WTC11 (cell line): Measurements from ENCODE around the gene HIPK2. TPM values are rescaled to one million over a fixed set of nuclear protein-coding genes. Genes with fewer than 3 reads are reported as not detected.

Experiments used
- ATAC-seq: fragments of 200-7000 bp; cut with Tn5 transposase; 2 replicates; pipeline ENCODE4 v1.10.0; 2021; ENCODE audit warnings: mild to moderate bottlenecking, moderate library complexity
- CTCF ChIA-PET: fragments of 300-600 bp; sonication (Branson Sonifier 250); formaldehyde crosslinking; loops from one replicate; lab custom pipeline; 2021; ENCODE audit warnings: antibody characterized with exemption; lab: Charles Lee
- POLR2A ChIA-PET: fragments of 350-600 bp; sonication (Branson Sonifier 250); formaldehyde crosslinking; loops from one replicate; lab custom pipeline; 2021; ENCODE audit warnings: antibody characterized with exemption; lab: Charles Lee
- DNase-seq: peaks from one replicate; pipeline ENCODE4 v3.0.0; 2021; ENCODE audit warnings: low spot score
- H3K27ac Mint-ChIP-seq: 2 replicates; pipeline ENCODE4 v1.8.0; 2021; ENCODE audit warnings: mixed read lengths
- H3K27me3 Mint-ChIP-seq: 2 replicates; pipeline ENCODE4 v1.8.0; 2021; ENCODE audit warnings: low read depth, mild to moderate bottlenecking, moderate library complexity, mixed read lengths
- H3K36me3 Mint-ChIP-seq: 2 replicates; pipeline ENCODE4 v1.8.0; 2021; ENCODE audit warnings: mixed read lengths
- H3K4me1 Mint-ChIP-seq: 2 replicates; pipeline ENCODE4 v1.8.0; 2022; ENCODE audit warnings: mixed read lengths
- H3K4me3 Mint-ChIP-seq: 2 replicates; pipeline ENCODE4 v1.8.0; 2021; ENCODE audit warnings: mild to moderate bottlenecking, moderate library complexity, mixed read lengths
- H3K9me3 Mint-ChIP-seq: 2 replicates; pipeline ENCODE4 v1.8.0; 2021; ENCODE audit warnings: mixed read lengths
- ATF1 ChIP-seq: sonication (generic); formaldehyde crosslinking; IDR thresholded peaks from 2 replicates; pipeline ENCODE4 v1.8.1; 2023; ENCODE audit warnings: mild to moderate bottlenecking, moderate library complexity, missing genetic modification reagents
- CREM ChIP-seq: sonication (generic); formaldehyde crosslinking; IDR thresholded peaks from 2 replicates; pipeline ENCODE4 v1.8.1; 2022; ENCODE audit warnings: mild to moderate bottlenecking, missing genetic modification reagents, moderate library complexity
- MXD4 ChIP-seq: fragments of 250-450 bp; sonication (Bioruptor Pico); IDR thresholded peaks from 2 replicates; pipeline ENCODE4 v1.8.0; 2021; ENCODE audit warnings: mild to moderate bottlenecking, moderate library complexity, borderline replicate concordance
- NFYB ChIP-seq: sonication (generic); formaldehyde crosslinking; conservative IDR thresholded peaks from 2 replicates; pipeline ENCODE4 v1.8.0; 2022; ENCODE audit warnings: low read depth, missing genetic modification reagents
- NR1H2 ChIP-seq: sonication (generic); formaldehyde crosslinking; IDR thresholded peaks from 2 replicates; pipeline ENCODE4 v1.9.0; 2021; ENCODE audit warnings: mild to moderate bottlenecking, moderate library complexity, missing genetic modification reagents
- TCF7 ChIP-seq: sonication (generic); formaldehyde crosslinking; IDR thresholded peaks from 2 replicates; pipeline ENCODE4 v1.8.0; 2022; ENCODE audit warnings: mild to moderate bottlenecking, low read depth, missing genetic modification reagents, moderate library complexity
- TEAD4 ChIP-seq: sonication (generic); formaldehyde crosslinking; IDR thresholded peaks from 2 replicates; pipeline ENCODE4 v1.8.0; 2022; ENCODE audit warnings: mild to moderate bottlenecking, missing genetic modification reagents
- ZBTB21 ChIP-seq: sonication (generic); formaldehyde crosslinking; IDR thresholded peaks from 2 replicates; pipeline ENCODE4 v1.8.1; 2023; ENCODE audit warnings: mild to moderate bottlenecking, missing genetic modification reagents, borderline replicate concordance
- ZNF121 ChIP-seq: sonication (generic); formaldehyde crosslinking; IDR thresholded peaks from 2 replicates; pipeline ENCODE4 v1.8.0; 2023; ENCODE audit warnings: missing genetic modification reagents
- ZNF317 ChIP-seq: sonication (generic); formaldehyde crosslinking; IDR thresholded peaks from 2 replicates; pipeline ENCODE4 v1.8.1; 2023; ENCODE audit warnings: low read depth, mild to moderate bottlenecking, moderate library complexity, missing genetic modification reagents, borderline replicate concordance
- ZNF396 ChIP-seq: fragments of 250-450 bp; sonication (Bioruptor Pico); IDR thresholded peaks from 2 replicates; pipeline ENCODE4 v1.8.0; 2021; ENCODE audit warnings: mild to moderate bottlenecking, moderate library complexity, borderline replicate concordance
- ZNF423 ChIP-seq: fragments of 250-450 bp; sonication (Bioruptor Pico); IDR thresholded peaks from 2 replicates; pipeline ENCODE4 v2.1.2; 2022; ENCODE audit warnings: mild to moderate bottlenecking, moderate library complexity
- total RNA-seq: library from RNA; stranded (reverse); gene quantifications from 3 replicates; pipeline ENCODE4 v1.2.3, GENCODE V29; 2021
- TF ChIP-seq, protein P1 (sequence below): sonication (generic); formaldehyde crosslinking; IDR thresholded peaks from 2 replicates; pipeline ENCODE4 v1.8.1; 2022; ENCODE audit warnings: low read depth, missing genetic modification reagents, borderline replicate concordance
- TF ChIP-seq, protein P2 (sequence below): sonication (generic); formaldehyde crosslinking; IDR thresholded peaks from 2 replicates; pipeline ENCODE4 v1.8.1; 2023; ENCODE audit warnings: mild to moderate bottlenecking, missing genetic modification reagents, moderate library complexity
- TF ChIP-seq, protein P3 (sequence below): fragments of 250-450 bp; sonication (Bioruptor Pico); IDR thresholded peaks from 2 replicates; pipeline ENCODE4 v1.9.0; 2021; ENCODE audit warnings: mild to moderate bottlenecking, borderline replicate concordance
- TF ChIP-seq, protein P4 (sequence below): sonication (generic); formaldehyde crosslinking; IDR thresholded peaks from 2 replicates; pipeline ENCODE4 v1.8.0; 2022; ENCODE audit warnings: mild to moderate bottlenecking, missing genetic modification reagents
- TF ChIP-seq, protein P5 (sequence below): sonication (generic); formaldehyde crosslinking; IDR thresholded peaks from 2 replicates; pipeline ENCODE4 v1.8.0; 2022; ENCODE audit warnings: mild to moderate bottlenecking, missing genetic modification reagents
- TF ChIP-seq, protein P6 (sequence below): sonication (generic); formaldehyde crosslinking; IDR thresholded peaks from 2 replicates; pipeline ENCODE4 v1.8.0; 2022; ENCODE audit warnings: mild to moderate bottlenecking, missing genetic modification reagents

The HIPK2 gene
- total RNA-seq, 1 experiment from 2014 or later = 25.3 TPM

DNA sequence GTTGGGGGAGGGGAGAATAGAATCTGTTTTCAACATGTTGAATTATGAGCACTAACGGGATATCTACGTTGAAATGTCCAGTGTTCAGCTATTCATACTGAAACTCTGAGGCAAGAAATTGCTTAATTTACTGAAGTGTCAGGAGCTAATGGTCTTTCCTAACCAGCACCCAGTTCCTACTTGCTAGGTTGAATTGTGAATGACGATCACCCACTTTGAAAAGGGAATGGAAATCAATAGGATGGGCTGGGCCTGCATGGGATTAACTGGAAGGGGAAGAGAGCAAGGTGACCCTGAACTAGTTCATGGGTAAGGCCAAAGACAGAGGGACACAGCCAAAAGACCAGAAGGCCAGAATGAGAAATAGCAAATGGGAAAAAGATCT lies 51.3 kb downstream of the HIPK2 start (continued):
- TF ChIP-seq, protein P1, sequence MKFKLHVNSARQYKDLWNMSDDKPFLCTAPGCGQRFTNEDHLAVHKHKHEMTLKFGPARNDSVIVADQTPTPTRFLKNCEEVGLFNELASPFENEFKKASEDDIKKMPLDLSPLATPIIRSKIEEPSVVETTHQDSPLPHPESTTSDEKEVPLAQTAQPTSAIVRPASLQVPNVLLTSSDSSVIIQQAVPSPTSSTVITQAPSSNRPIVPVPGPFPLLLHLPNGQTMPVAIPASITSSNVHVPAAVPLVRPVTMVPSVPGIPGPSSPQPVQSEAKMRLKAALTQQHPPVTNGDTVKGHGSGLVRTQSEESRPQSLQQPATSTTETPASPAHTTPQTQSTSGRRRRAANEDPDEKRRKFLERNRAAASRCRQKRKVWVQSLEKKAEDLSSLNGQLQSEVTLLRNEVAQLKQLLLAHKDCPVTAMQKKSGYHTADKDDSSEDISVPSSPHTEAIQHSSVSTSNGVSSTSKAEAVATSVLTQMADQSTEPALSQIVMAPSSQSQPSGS = no peak
- TF ChIP-seq ATF1 (CRISPR knock-in tag) (no peak), TEAD4 (no peak), ZNF423 (CRISPR knock-in tag) (no peak), NFYB (no peak), ZNF121 (CRISPR knock-in tag) (no peak)
- TF ChIP-seq, protein P2, sequence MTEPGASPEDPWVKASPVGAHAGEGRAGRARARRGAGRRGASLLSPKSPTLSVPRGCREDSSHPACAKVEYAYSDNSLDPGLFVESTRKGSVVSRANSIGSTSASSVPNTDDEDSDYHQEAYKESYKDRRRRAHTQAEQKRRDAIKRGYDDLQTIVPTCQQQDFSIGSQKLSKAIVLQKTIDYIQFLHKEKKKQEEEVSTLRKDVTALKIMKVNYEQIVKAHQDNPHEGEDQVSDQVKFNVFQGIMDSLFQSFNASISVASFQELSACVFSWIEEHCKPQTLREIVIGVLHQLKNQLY (CRISPR knock-in tag) = no peak
- TF ChIP-seq, protein P3, sequence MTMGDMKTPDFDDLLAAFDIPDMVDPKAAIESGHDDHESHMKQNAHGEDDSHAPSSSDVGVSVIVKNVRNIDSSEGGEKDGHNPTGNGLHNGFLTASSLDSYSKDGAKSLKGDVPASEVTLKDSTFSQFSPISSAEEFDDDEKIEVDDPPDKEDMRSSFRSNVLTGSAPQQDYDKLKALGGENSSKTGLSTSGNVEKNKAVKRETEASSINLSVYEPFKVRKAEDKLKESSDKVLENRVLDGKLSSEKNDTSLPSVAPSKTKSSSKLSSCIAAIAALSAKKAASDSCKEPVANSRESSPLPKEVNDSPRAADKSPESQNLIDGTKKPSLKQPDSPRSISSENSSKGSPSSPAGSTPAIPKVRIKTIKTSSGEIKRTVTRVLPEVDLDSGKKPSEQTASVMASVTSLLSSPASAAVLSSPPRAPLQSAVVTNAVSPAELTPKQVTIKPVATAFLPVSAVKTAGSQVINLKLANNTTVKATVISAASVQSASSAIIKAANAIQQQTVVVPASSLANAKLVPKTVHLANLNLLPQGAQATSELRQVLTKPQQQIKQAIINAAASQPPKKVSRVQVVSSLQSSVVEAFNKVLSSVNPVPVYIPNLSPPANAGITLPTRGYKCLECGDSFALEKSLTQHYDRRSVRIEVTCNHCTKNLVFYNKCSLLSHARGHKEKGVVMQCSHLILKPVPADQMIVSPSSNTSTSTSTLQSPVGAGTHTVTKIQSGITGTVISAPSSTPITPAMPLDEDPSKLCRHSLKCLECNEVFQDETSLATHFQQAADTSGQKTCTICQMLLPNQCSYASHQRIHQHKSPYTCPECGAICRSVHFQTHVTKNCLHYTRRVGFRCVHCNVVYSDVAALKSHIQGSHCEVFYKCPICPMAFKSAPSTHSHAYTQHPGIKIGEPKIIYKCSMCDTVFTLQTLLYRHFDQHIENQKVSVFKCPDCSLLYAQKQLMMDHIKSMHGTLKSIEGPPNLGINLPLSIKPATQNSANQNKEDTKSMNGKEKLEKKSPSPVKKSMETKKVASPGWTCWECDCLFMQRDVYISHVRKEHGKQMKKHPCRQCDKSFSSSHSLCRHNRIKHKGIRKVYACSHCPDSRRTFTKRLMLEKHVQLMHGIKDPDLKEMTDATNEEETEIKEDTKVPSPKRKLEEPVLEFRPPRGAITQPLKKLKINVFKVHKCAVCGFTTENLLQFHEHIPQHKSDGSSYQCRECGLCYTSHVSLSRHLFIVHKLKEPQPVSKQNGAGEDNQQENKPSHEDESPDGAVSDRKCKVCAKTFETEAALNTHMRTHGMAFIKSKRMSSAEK = no peak
- TF ChIP-seq, protein P4, sequence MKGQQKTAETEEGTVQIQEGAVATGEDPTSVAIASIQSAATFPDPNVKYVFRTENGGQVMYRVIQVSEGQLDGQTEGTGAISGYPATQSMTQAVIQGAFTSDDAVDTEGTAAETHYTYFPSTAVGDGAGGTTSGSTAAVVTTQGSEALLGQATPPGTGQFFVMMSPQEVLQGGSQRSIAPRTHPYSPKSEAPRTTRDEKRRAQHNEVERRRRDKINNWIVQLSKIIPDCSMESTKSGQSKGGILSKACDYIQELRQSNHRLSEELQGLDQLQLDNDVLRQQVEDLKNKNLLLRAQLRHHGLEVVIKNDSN (CRISPR knock-in tag) = no peak
- TF ChIP-seq, protein P5, sequence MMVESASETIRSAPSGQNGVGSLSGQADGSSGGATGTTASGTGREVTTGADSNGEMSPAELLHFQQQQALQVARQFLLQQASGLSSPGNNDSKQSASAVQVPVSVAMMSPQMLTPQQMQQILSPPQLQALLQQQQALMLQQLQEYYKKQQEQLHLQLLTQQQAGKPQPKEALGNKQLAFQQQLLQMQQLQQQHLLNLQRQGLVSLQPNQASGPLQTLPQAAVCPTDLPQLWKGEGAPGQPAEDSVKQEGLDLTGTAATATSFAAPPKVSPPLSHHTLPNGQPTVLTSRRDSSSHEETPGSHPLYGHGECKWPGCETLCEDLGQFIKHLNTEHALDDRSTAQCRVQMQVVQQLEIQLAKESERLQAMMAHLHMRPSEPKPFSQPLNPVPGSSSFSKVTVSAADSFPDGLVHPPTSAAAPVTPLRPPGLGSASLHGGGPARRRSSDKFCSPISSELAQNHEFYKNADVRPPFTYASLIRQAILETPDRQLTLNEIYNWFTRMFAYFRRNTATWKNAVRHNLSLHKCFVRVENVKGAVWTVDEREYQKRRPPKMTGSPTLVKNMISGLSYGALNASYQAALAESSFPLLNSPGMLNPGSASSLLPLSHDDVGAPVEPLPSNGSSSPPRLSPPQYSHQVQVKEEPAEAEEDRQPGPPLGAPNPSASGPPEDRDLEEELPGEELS = no peak
- TF ChIP-seq, all 79 proteins: peak for 0

DNA sequence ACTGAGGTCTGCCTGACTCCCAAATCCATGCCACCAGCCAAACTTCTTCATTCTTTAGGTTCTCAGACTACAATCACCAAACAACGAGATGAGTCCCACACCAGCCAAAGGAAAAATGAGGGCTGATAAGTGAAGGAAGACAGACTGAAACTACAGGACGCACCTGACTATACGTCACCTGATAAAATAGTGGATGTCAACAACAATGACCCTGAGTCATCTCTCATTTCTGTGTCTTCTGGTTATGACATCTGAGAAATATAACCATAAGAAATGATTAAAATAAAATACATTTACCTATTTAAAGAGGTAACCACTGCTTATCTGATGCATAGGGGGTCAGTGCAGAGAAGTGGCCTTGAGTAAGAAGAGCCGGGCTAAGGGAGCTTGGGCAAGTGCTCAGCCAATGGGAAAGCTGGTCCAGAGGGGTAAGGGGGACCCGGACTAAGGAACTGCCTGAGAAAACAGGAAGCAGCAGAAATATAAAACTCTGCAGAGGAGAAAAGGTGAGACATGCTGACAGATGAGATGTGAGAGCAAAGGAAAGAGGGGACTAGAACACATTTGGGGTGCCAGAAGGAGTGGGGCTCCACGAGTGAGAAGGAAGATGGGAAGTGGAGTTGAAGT lies 51.8 kb downstream of the HIPK2 start:
- CTCF ChIA-PET = interaction anchor here (0.7 kb wide), 1 partner anchor 107 kb away, joined by 3 read pairs; no protein-coding TSS in a partner anchor
- Mint-ChIP-seq H3K27ac (peak overlapping the region; percentile 65; the same call in 1 of the 2 replicates), H3K4me3 (no peak overlapping the region), H3K9me3 (0 out of 2 replicates have a peak, but pooled peaks cover 3% of the 10 kb centered on the region), H3K4me1 (peaks cover 18% of the 10 kb centered on the region), H3K27me3 (no peaks in the 10 kb centered on the region), H3K36me3 (peaks cover 3% of the 10 kb centered on the region; the same call in 1 of the 2 replicates)
- no peak for DNase-seq
- no peak for ATAC-seq
- POLR2A ChIA-PET = no interaction called here
- TF ChIP-seq, protein P4 (CRISPR knock-in tag) = no peak
- no peak for TF ChIP-seq NR1H2
- TF ChIP-seq, protein P6, sequence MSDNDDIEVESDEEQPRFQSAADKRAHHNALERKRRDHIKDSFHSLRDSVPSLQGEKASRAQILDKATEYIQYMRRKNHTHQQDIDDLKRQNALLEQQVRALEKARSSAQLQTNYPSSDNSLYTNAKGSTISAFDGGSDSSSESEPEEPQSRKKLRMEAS (CRISPR knock-in tag) = no peak
- TF ChIP-seq ZNF317 (CRISPR knock-in tag) = no peak
- TF ChIP-seq MXD4 (CRISPR knock-in tag) = no peak
- no peak for TF ChIP-seq ZNF396 (CRISPR knock-in tag)
- TF ChIP-seq TCF7 (CRISPR knock-in tag) = no peak
- no peak for TF ChIP-seq CREM (CRISPR knock-in tag)
- no peak for TF ChIP-seq ZBTB21 (CRISPR knock-in tag)
- TF ChIP-seq, protein P1 = no peak
- TF ChIP-seq, protein P5 = no peak
